Spleen (tissue), 11 donors: ENCODE data around the gene DNAAF5. TPM values are rescaled to one million over a fixed set of nuclear protein-coding genes. Genes with fewer than 3 reads are reported as not detected.

Source experiments
- DNase-seq: peaks from one replicate; pipeline ENCODE4 v3.0.0-alpha.2; 2020
- H3K27ac ChIP-seq, 8 donors: fragments of 200-600 bp; sonication (generic) in 7 of 8; 1 replicate in 4 of 8; 2 replicates in 4 of 8; pipeline versions ENCODE4 v1.5.0 to v1.8.0; 2016 to 2021; ENCODE audit warnings: inconsistent platforms in 4 of 8, mild to moderate bottlenecking in 4 of 8, moderate library complexity in 1 of 8
- H3K27me3 ChIP-seq, 7 donors: fragments of 200-600 bp; sonication (generic) in 6 of 7; replicated peaks in 1 of 7; 1 replicate in 4 of 7; 2 replicates in 3 of 7; pipeline versions ENCODE4 v1.5.0 to v1.8.0; 2016 to 2021; ENCODE audit warnings: inconsistent platforms in 3 of 7, mild to moderate bottlenecking in 1 of 7
- H3K36me3 ChIP-seq, 6 donors: fragments of 200-600 bp; sonication (generic) in 5 of 6; 1 replicate in 4 of 6; 2 replicates in 2 of 6; pipeline versions ENCODE4 v1.5.0 to v1.8.0; 2016 to 2021; ENCODE audit warnings: inconsistent platforms in 2 of 6
- H3K4me1 ChIP-seq, 6 donors: fragments of 200-600 bp; sonication (generic) in 5 of 6; 1 replicate in 3 of 6; 2 replicates in 3 of 6; pipeline versions ENCODE4 v1.5.0 to v1.8.0; 2016 to 2021; ENCODE audit warnings: inconsistent platforms in 3 of 6
- H3K4me3 ChIP-seq, 8 donors: fragments of 200-600 bp; sonication (generic) in 7 of 8; 1 replicate in 4 of 8; 2 replicates in 4 of 8; pipeline versions ENCODE4 v1.5.0 to v1.8.0; 2016 to 2021; ENCODE audit warnings: inconsistent platforms in 4 of 8, mild to moderate bottlenecking in 4 of 8, moderate library complexity in 2 of 8
- H3K9me3 ChIP-seq, 8 donors: fragments of 200-600 bp; sonication (generic) in 7 of 8; 1 replicate in 4 of 8; 2 replicates in 4 of 8; pipeline versions ENCODE4 v1.5.0 to v1.8.0; 2016 to 2021; ENCODE audit warnings: inconsistent platforms in 4 of 8
- POLR2A ChIP-seq, 3 donors: fragments of 450-650 bp; IDR thresholded peaks; one replicate each; pipeline ENCODE4 v1.5.1; 2017; ENCODE audit warnings: antibody characterized with exemption in 3 of 3, mild to moderate bottlenecking in 1 of 3
- POLR2AphosphoS5 ChIP-seq, 3 donors: sonication (generic); formaldehyde crosslinking; IDR thresholded peaks; one replicate each; pipeline ENCODE4 v1.5.1; 2017; ENCODE audit warnings: antibody characterized with exemption in 3 of 3
- WGBS, 5 donors: extraction: QIAGEN DNeasy Blood & Tissue Kit in 3 of 5; methylation state at CpG; one replicate each; pipeline versions ENCODE4 v1.1.5 to v1.1.7; 2013 to 2018; 5-methylcytosine and 5-hydroxymethylcytosine counted together
- intact Hi-C: fragments of 100-400 bp; cut with DNase I; formaldehyde crosslinking; loops from one replicate; pipeline ENCODE4 v1.15.0; 2023; ENCODE audit warnings: low total_unique reads
- polyA plus RNA-seq, 3 donors: library from polyadenylated mRNA; stranded (reverse); fragments of 200-250 nt; gene quantifications; one replicate each; pipeline ENCODE4 v1.2.1, GENCODE V29; 2013
- total RNA-seq, 7 donors: library from RNA; depleted of rRNA in 3 of 7; stranded (reverse); fragments of >200 nt in 3 of 7; fragmentation: NEBNext Ultra II Directional in 4 of 7; extraction: Animal tissue kit (Norgen Biotek cat#: 25700) in 4 of 7; gene quantifications; one replicate each; pipeline versions ENCODE4 v1.1.0 to v1.2.1, GENCODE V29; 2016 to 2021
- TF ChIP-seq, protein P1 (sequence below), 11 experiments: fragments of 200-600 bp in 7 of 11; fragments of 450-650 bp in 4 of 11; sonication (generic) in 4 of 11; IDR thresholded peaks in 8 of 11; conservative IDR thresholded peaks in 3 of 11; 1 replicate in 7 of 11; 2 replicates in 4 of 11; pipeline versions ENCODE4 v1.4.0 to v1.8.0; 2016 to 2021; ENCODE audit warnings: antibody characterized with exemption in 11 of 11, inconsistent platforms in 4 of 11, mild to moderate bottlenecking in 1 of 11
- donor health status: healthy with polysubstance abuse.
- donor health status: DM: no; HTN: no; CAD: no; lungs with moderate emphysema.
- donor health status: DM: no; HTN: no; CAD: no.
- donor health status: Bipolar disorder and iron deficiency.
- donor health status: healthy.
- donor health status: DM: no; HTN: no; CAD: no.
- donor health status: DM: yes; HTN: yes; CAD: no.

DNAAF5 gene
- total and polyA plus RNA-seq, 10 donors, result 7.5 to 22.4 (median 18.1) TPM

GRCh38 chr7:772861-773621 lies 46.5 kb downstream of the DNAAF5 start:
- TF ChIP-seq POLR2AphosphoS5 (IDR thresholded peaks at IDR 0.05) (no peak), POLR2A (IDR thresholded peaks at IDR 0.05) (no peak)
- TF ChIP-seq, protein P1, sequence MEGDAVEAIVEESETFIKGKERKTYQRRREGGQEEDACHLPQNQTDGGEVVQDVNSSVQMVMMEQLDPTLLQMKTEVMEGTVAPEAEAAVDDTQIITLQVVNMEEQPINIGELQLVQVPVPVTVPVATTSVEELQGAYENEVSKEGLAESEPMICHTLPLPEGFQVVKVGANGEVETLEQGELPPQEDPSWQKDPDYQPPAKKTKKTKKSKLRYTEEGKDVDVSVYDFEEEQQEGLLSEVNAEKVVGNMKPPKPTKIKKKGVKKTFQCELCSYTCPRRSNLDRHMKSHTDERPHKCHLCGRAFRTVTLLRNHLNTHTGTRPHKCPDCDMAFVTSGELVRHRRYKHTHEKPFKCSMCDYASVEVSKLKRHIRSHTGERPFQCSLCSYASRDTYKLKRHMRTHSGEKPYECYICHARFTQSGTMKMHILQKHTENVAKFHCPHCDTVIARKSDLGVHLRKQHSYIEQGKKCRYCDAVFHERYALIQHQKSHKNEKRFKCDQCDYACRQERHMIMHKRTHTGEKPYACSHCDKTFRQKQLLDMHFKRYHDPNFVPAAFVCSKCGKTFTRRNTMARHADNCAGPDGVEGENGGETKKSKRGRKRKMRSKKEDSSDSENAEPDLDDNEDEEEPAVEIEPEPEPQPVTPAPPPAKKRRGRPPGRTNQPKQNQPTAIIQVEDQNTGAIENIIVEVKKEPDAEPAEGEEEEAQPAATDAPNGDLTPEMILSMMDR (IDR thresholded peaks at IDR 0.05 in 8 of 11, conservative IDR thresholded peaks at IDR 0.05 in 3 of 11), result no peak
- Histone ChIP-seq H3K27ac (no peak overlapping the region), H3K36me3 (peaks cover 0 to 87% (median 6%) of the 10 kb centered on the region in 6 donors), H3K4me1 (peaks cover 0 to 36% (median 22%) of the 10 kb centered on the region in 6 donors), H3K9me3 (no peaks in the 10 kb centered on the region), H3K4me3 (no peak overlapping the region), H3K27me3 (no peaks in the 10 kb centered on the region)
- WGBS, 5 donors, result 93 to 97% (median 95%) methylated on average over 27 to 32 of the region's 32 CpGs
- intact Hi-C loops, result loop anchor here (5.0 kb wide), 1 partner anchor 451 kb away; no protein-coding TSS in a partner anchor
- DNase-seq, result no peak

DNA sequence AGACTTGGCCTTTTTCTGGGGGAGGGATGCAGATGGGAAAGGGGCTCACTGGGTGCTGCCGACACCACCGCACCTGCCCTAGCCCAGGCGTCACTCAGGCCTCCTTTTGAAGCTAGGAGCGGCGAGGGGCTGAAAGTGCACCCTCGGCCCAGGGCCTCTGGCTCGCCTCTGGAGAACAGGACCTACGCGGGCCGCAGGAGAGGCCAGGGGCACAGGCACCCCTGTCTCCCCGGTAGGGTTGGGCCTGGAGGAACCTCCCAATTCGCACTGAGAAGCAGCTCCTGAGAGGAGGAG lies 47.1 kb downstream of the DNAAF5 start:
- TF ChIP-seq POLR2A (IDR thresholded peaks at IDR 0.05) (no peak), POLR2AphosphoS5 (IDR thresholded peaks at IDR 0.05) (no peak)
- TF ChIP-seq, protein P1 (IDR thresholded peaks at IDR 0.05 in 8 of 11, conservative IDR thresholded peaks at IDR 0.05 in 3 of 11), result no peak
- peaks cover 0 to 88% (median 6%) of the 10 kb centered on the region in 6 donors for H3K36me3 ChIP-seq
- WGBS, 5 donors, result 95 to 98% (median 96%) methylated on average over 10 to 12 of the region's 12 CpGs
- peaks cover 0 to 41% (median 25%) of the 10 kb centered on the region in 6 donors for H3K4me1 ChIP-seq
- no peaks in the 10 kb centered on the region for H3K9me3 ChIP-seq
- no peak overlapping the region for H3K4me3 ChIP-seq
- intact Hi-C loops, result loop anchor here (5.0 kb wide), 1 partner anchor 451 kb away; no protein-coding TSS in a partner anchor
- DNase-seq, result no peak
- H3K27me3 ChIP-seq, result no peaks in the 10 kb centered on the region
- H3K27ac ChIP-seq, result no peak overlapping the region

- 67 to 83% (median 71%) methylated on average over 39 to 65 of the region's 65 CpGs for WGBS, 5 donors
- Histone ChIP-seq H3K4me3 (peak overlapping the region in 1 of 8 donors; percentile 7), H3K9me3 (no peaks in the 10 kb centered on the region), H3K4me1 (peaks cover 4 to 49% (median 32%) of the 10 kb centered on the region in 6 donors), H3K27me3 (no peaks in the 10 kb centered on the region), H3K27ac (no peak overlapping the region), H3K36me3 (peaks cover 0 to 88% (median 6%) of the 10 kb centered on the region in 6 donors)
- peak; percentile 88 for DNase-seq
- TF ChIP-seq POLR2AphosphoS5 (IDR thresholded peaks at IDR 0.05), result peak in 2 of 3 donors; percentile 59 to 70
- TF ChIP-seq, protein P1 (IDR thresholded peaks at IDR 0.05 in 8 of 11, conservative IDR thresholded peaks at IDR 0.05 in 3 of 11), result peak; percentile 41 to 94 (median 88)
- no peak for TF ChIP-seq POLR2A (IDR thresholded peaks at IDR 0.05)
- intact Hi-C loops, result loop anchor here (5.0 kb wide), 1 partner anchor 452 kb away; no protein-coding TSS in a partner anchor
Observed at GRCh38 chr7:774161-775109, 47.9 kb downstream of the DNAAF5 start.
